Measurements from ENCODE around the gene CALU. TPM values are rescaled to one million over a fixed set of nuclear protein-coding genes. Genes with fewer than 3 reads are reported as not detected.

The CALU gene
- total RNA-seq, 2 donors from 2014 or later, result 76.2 to 87.8 TPM

GRCh38 chr7:128701062-128701785 lies 37.9 kb upstream of the CALU start:
- intact Hi-C loops (cut with DNase I), result no loop called here
- TF ChIP-seq, protein P1, sequence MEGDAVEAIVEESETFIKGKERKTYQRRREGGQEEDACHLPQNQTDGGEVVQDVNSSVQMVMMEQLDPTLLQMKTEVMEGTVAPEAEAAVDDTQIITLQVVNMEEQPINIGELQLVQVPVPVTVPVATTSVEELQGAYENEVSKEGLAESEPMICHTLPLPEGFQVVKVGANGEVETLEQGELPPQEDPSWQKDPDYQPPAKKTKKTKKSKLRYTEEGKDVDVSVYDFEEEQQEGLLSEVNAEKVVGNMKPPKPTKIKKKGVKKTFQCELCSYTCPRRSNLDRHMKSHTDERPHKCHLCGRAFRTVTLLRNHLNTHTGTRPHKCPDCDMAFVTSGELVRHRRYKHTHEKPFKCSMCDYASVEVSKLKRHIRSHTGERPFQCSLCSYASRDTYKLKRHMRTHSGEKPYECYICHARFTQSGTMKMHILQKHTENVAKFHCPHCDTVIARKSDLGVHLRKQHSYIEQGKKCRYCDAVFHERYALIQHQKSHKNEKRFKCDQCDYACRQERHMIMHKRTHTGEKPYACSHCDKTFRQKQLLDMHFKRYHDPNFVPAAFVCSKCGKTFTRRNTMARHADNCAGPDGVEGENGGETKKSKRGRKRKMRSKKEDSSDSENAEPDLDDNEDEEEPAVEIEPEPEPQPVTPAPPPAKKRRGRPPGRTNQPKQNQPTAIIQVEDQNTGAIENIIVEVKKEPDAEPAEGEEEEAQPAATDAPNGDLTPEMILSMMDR (IDR thresholded peaks at IDR 0.05), result no peak
- no peak for TF ChIP-seq POLR2A (IDR thresholded peaks at IDR 0.05)
- TF ChIP-seq POLR2AphosphoS5 (IDR thresholded peaks at IDR 0.05), result no peak

DNA sequence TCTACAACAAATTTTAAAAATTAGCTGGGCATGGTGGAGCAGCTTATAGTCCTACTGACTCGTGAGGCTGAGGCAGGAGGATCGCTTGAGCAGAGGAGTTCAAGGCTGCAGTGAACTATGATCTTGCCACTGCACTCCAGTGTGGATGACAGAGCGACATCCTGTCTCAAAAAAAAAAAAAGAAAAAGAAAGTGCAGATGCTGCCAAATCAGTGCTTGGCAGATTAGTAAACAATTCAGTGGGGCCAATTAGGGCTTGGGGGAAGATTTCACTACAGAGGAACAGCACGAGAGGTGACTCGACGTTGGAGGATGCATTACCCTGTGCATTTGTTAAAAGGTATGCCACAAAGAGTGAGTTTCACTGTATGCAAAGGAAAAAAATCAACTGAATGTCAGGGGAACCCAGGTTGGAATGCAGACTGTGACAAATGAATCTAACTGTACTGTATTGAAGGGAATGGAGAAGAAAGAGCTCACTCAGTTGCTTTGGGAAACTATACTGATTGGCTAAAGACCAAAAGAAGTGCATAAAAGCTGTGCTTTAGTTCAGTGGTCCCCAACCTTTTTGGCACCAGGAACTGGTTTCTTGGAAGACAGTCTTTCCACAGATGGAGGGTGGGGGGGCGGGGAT lies 35.4 kb upstream of the CALU start:
- no peak for DNase-seq (ENCODE audit: low spot score)
- TF ChIP-seq, protein P1 (IDR thresholded peaks at IDR 0.05), result no peak
- TF ChIP-seq POLR2AphosphoS5 (IDR thresholded peaks at IDR 0.05), result no peak
- TF ChIP-seq POLR2A (IDR thresholded peaks at IDR 0.05), result no peak
- no peaks in the 10 kb centered on the region for H3K9me3 ChIP-seq
- H3K27ac ChIP-seq, result no peak overlapping the region
- no peaks in the 10 kb centered on the region for H3K4me1 ChIP-seq (replicated peaks)
- WGBS, result 56% methylated on average over 7 of the region's 7 CpGs
- intact Hi-C loops (cut with DNase I), result no loop called here
- no peaks in the 10 kb centered on the region for H3K36me3 ChIP-seq
- no peaks in the 10 kb centered on the region for H3K27me3 ChIP-seq (replicated peaks; ENCODE audit: insufficient read depth)
- H3K4me3 ChIP-seq, result no peak overlapping the region

More at GRCh38 chr7:128701062-128701785, 37.9 kb upstream of the CALU start:
- no peaks in the 10 kb centered on the region for H3K4me1 ChIP-seq (replicated peaks)
- H3K27ac ChIP-seq, result no peak overlapping the region
- DNase-seq (ENCODE audit: low spot score), result no peak
- no peaks in the 10 kb centered on the region for H3K36me3 ChIP-seq
- no peaks in the 10 kb centered on the region for H3K27me3 ChIP-seq (replicated peaks; ENCODE audit: insufficient read depth)
- H3K9me3 ChIP-seq, result no peaks in the 10 kb centered on the region
- no peak overlapping the region for H3K4me3 ChIP-seq
- WGBS, result 64% methylated on average over 6 of the region's 6 CpGs

GRCh38 chr7:128705891-128706333 lies 33.2 kb upstream of the CALU start:
- intact Hi-C loops (cut with DNase I), result no loop called here
- no peak for DNase-seq (ENCODE audit: low spot score)

DNA sequence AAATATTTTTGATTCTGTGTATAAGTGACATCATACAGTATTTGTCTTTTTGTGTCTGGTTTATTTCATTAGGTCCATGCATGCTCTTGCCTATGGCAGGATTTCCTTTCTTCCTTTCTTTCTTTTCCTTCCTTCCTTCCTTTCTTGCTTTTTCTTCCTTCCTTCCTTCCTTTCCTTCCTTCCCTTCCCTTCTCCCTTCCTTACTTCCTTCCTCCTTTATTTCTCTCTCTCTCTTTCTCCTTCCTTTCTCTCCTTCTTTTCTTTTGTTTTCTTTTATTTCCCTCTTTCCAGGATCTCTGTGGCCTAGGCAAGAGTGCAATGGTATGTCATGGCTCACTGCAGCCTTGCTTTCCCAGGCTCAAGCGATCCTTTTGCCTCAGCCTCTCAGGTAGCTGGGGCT lies 31.4 kb upstream of the CALU start:
- no peak for DNase-seq (ENCODE audit: low spot score)
- TF ChIP-seq, protein P1 (IDR thresholded peaks at IDR 0.05), result no peak
- TF ChIP-seq POLR2AphosphoS5 (IDR thresholded peaks at IDR 0.05), result no peak
- TF ChIP-seq POLR2A (IDR thresholded peaks at IDR 0.05), result no peak
- 97% methylated on average over 1 of the region's 1 CpG for WGBS
- Histone ChIP-seq H3K36me3 (no peaks in the 10 kb centered on the region), H3K9me3 (no peaks in the 10 kb centered on the region), H3K27ac (no peak overlapping the region), H3K4me1 (replicated peaks) (no peaks in the 10 kb centered on the region), H3K4me3 (no peak overlapping the region), H3K27me3 (replicated peaks; ENCODE audit: insufficient read depth) (no peaks in the 10 kb centered on the region)
- intact Hi-C loops (cut with DNase I), result no loop called here

More at GRCh38 chr7:128705891-128706333, 33.2 kb upstream of the CALU start:
- Histone ChIP-seq H3K4me1 (replicated peaks) (no peaks in the 10 kb centered on the region), H3K4me3 (no peak overlapping the region), H3K36me3 (no peaks in the 10 kb centered on the region), H3K27me3 (replicated peaks; ENCODE audit: insufficient read depth) (no peaks in the 10 kb centered on the region), H3K9me3 (no peaks in the 10 kb centered on the region), H3K27ac (no peak overlapping the region)
- TF ChIP-seq POLR2AphosphoS5 (IDR thresholded peaks at IDR 0.05) (no peak), POLR2A (IDR thresholded peaks at IDR 0.05) (no peak)
- TF ChIP-seq, protein P1 (IDR thresholded peaks at IDR 0.05), result no peak
- WGBS, result 87% methylated on average over 3 of the region's 3 CpGs
